PC-9 (cell line): ENCODE data around the gene DCAF6.

Experiments used
- CTCF ChIP-seq: fragments of 200-600 bp; sonication (generic); conservative IDR thresholded peaks from 2 replicates; pipeline ENCODE4 v1.6.1; 2017; ENCODE audit warnings: mixed run types, antibody characterized with exemption, mild to moderate bottlenecking, moderate library complexity
- EZH2 ChIP-seq: fragments of 200-600 bp; sonication (generic); IDR thresholded peaks from 2 replicates; pipeline ENCODE4 v1.8.0; 2017; ENCODE audit warnings: antibody characterized with exemption, low read depth

DNA sequence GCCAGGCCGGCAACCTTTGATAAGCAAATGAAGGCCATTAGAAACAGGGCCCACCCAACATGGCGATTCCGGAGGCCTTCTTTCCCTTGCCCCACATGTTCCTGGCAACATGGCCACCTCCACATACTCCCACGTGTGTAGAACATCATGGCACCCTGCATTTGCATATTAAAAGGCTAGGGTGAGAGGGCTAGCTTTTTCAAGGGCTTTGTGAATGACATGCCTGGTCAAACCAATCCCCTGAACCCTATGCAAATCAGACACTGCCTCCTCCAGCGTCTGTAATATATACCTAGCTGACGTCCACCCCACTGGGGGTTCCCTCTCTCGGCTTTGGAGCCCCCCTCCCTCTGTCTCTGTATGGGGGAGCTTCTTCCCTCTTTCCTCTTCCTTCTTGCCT is 24.2 kb upstream of the DCAF6 start:
- TF ChIP-seq CTCF: no peak
- TF ChIP-seq EZH2: no peak
